Posterior cingulate gyrus (tissue), 11 donors: ENCODE results near the gene OXCT1.
"Not testable (repeated sequence)": the region's sequence is repeated elsewhere in the genome, so short reads cannot be mapped to it uniquely, and the experiment has no call there.

Experiments
- DNase-seq, 10 donors: peaks; one replicate each; pipeline versions ENCODE4 v3.0.0 to v3.0.0-alpha.2; 2020 to 2021; ENCODE audit warnings: mixed read lengths in 3 of 10
- intact Hi-C: fragments of 100-400 bp; cut with DNase I; formaldehyde crosslinking; loops from one replicate; pipeline ENCODE4 v1.15.1; 2023

The OXCT1 gene

DNA sequence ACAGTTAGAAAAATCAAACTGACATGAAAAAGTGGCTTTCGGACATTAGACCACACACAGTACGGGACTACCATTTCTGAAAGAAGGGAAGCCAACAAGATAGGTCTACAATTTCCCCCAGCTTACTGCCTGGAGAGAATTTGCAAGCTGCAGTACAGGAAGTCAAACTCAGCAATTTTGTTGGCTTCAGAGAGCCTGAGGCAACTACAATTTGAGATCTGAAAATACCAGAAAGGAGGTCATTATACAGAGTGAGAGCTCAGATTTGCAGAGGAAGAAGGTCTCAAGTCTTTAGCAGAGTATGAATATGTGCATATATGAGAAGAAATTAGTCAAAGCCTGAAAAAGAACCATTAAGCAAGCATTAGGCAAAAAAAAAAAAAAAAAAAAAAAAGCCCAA is 83.0 kb downstream of the OXCT1 start:
- no peak for DNase-seq
- intact Hi-C loops, result no loop called here

DNA sequence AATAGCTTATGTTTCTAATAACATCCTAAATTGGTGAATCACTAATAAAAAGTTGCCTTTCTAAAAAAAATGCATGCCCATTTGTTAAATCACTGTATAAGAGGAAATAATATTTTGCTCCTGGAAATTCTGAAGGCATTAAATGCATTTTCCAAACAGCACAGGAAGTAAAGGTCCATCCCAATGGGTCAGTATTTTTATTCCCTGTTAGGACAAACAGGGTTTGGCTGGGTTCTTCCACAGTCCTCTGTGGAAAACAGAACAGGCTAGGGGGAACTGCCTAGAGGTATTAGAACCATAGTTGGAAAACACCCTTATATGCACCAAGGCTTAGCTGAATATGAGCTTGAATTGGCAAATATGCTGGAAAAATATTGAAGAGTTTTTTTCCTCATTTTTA is 85.2 kb downstream of the OXCT1 start:
- DNase-seq, result no peak
- intact Hi-C loops, result no loop called here

DNA sequence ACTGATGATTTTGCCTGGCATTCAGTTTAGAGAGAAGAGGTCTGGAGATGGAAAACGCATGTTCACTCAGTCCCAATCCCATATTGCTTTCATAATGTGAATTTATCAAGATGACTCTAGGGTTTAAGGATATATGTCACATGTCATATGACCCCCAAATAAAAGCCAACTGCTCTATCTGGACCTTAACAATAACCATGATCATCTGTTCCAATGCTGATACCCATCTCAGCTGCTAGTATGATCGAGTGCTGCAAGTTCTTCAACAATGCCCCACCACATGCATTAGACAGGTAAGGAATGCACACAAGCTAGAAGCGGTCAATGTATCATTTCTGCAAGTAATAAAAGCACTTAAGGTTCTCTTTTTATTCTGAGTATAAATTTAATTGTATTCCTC is 91.8 kb downstream of the OXCT1 start:
- no peak for DNase-seq
- intact Hi-C loops, result no loop called here

DNA sequence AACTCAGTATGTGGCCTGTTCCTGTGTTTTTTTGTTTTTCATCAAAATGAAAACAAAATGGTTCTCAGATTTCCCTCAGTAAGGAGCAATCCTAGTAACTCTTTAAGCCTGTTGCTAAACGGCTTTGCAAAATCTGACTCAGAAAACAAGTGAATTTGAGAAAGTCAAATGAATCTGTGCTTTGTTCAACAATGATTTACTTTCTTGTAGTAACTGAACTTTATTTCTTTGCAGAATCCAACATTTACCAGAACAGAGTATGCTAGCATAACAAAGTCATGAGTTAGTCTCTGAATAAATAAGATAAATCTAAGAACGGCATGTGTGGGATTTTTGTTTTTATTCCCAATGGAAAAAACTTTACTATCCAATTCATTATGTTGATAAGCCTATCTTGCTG is 93.8 kb downstream of the OXCT1 start:
- no peak for DNase-seq
- intact Hi-C loops, result no loop called here

GRCh38 chr5:41773799-41774198 is 96.4 kb downstream of the OXCT1 start:
- intact Hi-C loops, result no loop called here
- no peak for DNase-seq

GRCh38 chr5:41772785-41773442 is 97.3 kb downstream of the OXCT1 start:
- intact Hi-C loops, result no loop called here
- DNase-seq, result no peak

DNA sequence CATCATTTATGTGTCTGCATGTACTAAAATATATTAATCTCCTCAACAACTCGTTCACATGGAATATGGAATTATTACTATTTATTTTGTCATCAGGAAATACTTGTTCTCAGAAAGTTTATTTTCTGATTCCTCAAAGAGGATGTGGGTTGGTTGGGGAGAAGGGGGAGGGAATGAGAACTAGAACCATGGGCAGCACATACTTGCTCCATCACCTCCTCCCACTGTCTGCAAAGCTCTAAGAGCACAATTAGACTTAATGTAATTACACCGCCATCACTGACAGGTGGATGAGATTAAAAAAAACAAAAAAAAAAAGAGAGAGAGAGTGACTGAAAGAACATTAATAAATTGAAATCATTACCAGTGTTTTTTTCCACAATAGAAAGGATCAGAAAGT is 98.2 kb downstream of the OXCT1 start:
- no peak for DNase-seq
- intact Hi-C loops, result no loop called here

- no peak for DNase-seq
- intact Hi-C loops, result no loop called here
These were observed 99.4 kb downstream of the OXCT1 start for GRCh38 chr5:41770799-41771198.

GRCh38 chr5:41768692-41769091 is 101.5 kb downstream of the OXCT1 start:
- intact Hi-C loops, result no loop called here
- DNase-seq, result no peak

DNA sequence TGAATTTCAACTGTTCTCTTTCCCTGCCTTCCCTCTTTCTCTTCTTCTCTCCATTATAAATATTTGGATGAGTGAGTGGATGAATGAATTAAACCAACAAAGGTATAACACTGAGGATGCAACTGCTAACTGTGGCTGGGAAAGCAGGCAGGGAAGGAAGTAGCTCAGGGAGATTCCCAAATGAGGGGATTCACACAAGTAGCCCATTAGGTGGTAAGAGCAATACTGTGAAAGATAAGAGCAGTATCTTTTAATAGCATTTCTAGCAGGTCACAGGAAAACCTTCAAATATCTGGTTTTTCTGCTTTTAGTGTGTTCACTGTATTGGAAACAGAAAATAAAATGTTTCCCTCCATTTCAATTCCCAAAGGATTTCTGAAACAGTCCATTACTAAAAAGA is 105.6 kb downstream of the OXCT1 start:
- intact Hi-C loops, result no loop called here
- no peak for DNase-seq

GRCh38 chr5:41763574-41763973 is 106.7 kb downstream of the OXCT1 start:
- DNase-seq, result peak in 8 of 10 donors; percentile 11 to 85 (median 42)
- intact Hi-C loops, result no loop called here

GRCh38 chr5:41763081-41763480 is 107.1 kb downstream of the OXCT1 start:
- DNase-seq, result no peak
- intact Hi-C loops, result no loop called here

DNA sequence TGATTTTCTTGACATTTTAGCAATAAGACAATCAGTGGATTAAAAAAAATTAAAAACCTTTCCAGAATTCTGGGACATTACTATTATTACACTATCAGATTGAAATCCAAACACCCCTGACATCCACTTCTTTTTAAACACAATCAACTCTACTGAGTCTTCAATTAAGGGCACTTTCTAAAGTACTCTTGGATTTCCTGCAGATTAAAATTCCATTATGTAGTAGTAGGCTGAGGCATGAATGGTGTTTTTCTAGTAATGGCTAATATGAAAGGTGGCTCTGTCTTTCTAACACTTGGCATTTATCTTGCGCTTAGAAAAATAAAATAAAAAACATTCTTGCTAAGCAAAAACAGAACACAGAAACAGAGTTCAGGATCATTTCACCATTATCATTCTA is 107.8 kb downstream of the OXCT1 start:
- intact Hi-C loops, result no loop called here
- DNase-seq, result no peak

- intact Hi-C loops, result no loop called here
- DNase-seq, result no peak
These were observed 108.6 kb downstream of the OXCT1 start for GRCh38 chr5:41761663-41762062.

GRCh38 chr5:41755705-41756104 is 114.5 kb downstream of the OXCT1 start:
- DNase-seq, result no peak
- intact Hi-C loops, result no loop called here

DNA sequence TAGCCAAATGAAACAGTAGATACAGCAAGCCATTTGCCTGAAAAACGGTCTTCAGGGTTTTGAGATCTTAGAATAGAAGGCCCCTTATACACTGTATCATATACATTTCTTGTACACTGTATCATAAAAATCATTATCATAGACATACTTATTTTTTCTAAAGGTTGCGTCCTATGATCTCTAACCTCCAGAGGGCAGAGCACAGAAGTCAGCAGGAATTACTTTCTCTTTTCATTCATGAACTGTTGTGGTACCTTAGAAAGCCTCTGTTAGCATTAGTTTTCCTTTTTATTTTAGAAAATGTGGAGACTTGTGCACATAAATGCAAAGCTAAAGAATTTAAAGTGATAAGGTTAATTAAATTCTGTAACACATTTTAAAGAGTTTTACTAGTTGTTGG is 115.4 kb downstream of the OXCT1 start:
- DNase-seq, result no peak
- intact Hi-C loops, result no loop called here

DNA sequence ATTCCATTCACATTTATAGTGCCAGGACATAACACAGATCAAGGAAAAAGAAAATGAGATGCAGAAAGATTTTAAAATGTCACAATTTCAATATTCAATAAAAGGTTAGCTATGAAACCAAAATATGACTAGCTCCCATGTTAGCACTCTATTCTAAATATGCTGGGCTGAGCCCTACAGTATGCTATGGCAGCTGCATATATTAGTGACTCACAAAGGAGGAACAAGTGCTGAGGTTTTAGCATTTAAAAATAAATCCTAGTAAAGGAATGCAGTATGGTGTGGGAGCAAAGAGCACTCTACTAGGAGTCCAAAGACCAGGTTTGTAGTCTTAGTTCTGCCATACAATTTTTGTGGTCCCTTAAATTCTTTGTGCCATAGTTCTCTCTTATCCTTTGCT is 118.4 kb downstream of the OXCT1 start:
- intact Hi-C loops, result no loop called here

DNA sequence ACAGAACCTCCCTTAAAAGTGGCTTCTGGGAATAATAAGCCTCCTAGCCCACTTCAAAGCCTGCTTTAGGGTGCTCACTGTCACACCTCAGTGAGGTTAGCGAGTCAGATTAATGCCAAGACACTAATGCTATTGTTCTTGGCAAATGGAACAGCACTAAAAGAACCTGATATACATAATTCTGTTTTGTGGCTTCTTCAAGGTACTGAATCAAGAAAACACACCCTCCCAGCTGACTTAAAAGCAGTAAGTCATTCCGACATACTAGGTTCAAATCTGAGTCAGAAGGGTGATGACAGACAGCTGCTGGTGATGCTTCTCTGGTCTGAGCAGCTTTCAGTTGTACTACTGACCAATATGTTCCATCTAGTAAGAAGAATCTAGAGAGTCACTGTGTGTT is 121.6 kb downstream of the OXCT1 start:
- intact Hi-C loops, result no loop called here
- DNase-seq, result no peak

More for the DNA sequence above, 118.4 kb downstream of the OXCT1 start:
- no peak for DNase-seq

- intact Hi-C loops, result no loop called here
- DNase-seq, result peak in 1 of 10 donors; percentile 44
These were observed 122.5 kb downstream of the OXCT1 start for GRCh38 chr5:41747708-41748107.

DNA sequence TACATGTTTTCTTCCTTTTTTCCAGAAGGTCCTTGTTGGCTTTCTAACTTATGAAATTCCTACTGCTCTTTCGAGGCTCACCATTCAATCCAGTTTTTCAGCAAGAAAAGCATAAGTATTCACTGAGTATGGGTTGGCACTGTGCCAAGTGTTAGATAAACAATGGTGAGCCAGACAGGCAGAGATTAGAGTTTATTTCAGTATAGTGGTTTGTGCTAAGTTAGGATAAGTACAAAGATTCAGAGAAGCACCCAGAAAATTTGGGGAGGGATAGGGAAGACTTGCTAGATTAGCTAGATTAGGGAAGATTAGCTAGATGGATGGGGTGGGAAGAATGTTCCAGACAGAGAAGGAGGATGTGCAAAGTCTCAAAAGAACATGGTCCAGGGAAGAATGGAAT is 122.9 kb downstream of the OXCT1 start:
- intact Hi-C loops, result no loop called here
- no peak for DNase-seq

GRCh38 chr5:41742608-41743007 is 127.6 kb downstream of the OXCT1 start:
- DNase-seq, intact Hi-C loops: not testable (repeated sequence)

- no peak for DNase-seq
- intact Hi-C loops, result no loop called here
These were observed 131.4 kb downstream of the OXCT1 start for GRCh38 chr5:41738710-41739354.

- intact Hi-C loops, result no loop called here
- DNase-seq, result no peak
These were observed 133.6 kb downstream of the OXCT1 start for GRCh38 chr5:41736641-41737040.
